ENCODE results near the gene INSYN2B. TPM values are rescaled to one million over a fixed set of nuclear protein-coding genes. Genes with fewer than 3 reads are reported as not detected.

Gene INSYN2B
- total RNA-seq, 3 donors from 2014 or later: 0.16 TPM; not detected in 2

- Histone ChIP-seq H3K4me1 (ENCODE audit: low read depth) (no peaks in the 10 kb centered on the region), H3K36me3 (ENCODE audit: low read depth) (no peaks in the 10 kb centered on the region), H3K9me3 (no peaks in the 10 kb centered on the region), H3K4me3 (no peak overlapping the region)
- ATAC-seq: no peak
- no peak for DNase-seq
- intact Hi-C loops (cut with DNase I, micrococcal nuclease): no loop called here
- TF ChIP-seq CTCF (IDR thresholded peaks at IDR 0.05): no peak
Measured at GRCh38 chr5:169943026-169943425, 37.3 kb downstream of the INSYN2B start.

GRCh38 chr5:169942181-169942580, 38.1 kb downstream of the INSYN2B start:
- Histone ChIP-seq H3K4me3 (no peak overlapping the region), H3K4me1 (ENCODE audit: low read depth) (no peaks in the 10 kb centered on the region), H3K36me3 (ENCODE audit: low read depth) (no peaks in the 10 kb centered on the region), H3K9me3 (no peaks in the 10 kb centered on the region)
- no peak for TF ChIP-seq CTCF (IDR thresholded peaks at IDR 0.05)
- ATAC-seq: no peak
- no peak for DNase-seq
- intact Hi-C loops (cut with DNase I, micrococcal nuclease): no loop called here

- no peak for TF ChIP-seq CTCF (IDR thresholded peaks at IDR 0.05)
- Histone ChIP-seq H3K4me3 (no peak overlapping the region), H3K4me1 (ENCODE audit: low read depth) (no peaks in the 10 kb centered on the region), H3K36me3 (ENCODE audit: low read depth) (no peaks in the 10 kb centered on the region), H3K9me3 (no peaks in the 10 kb centered on the region)
- ATAC-seq (no peak), DNase-seq (no peak)
- intact Hi-C loops (cut with DNase I, micrococcal nuclease): no loop called here
Measured at GRCh38 chr5:169941542-169941941, 38.8 kb downstream of the INSYN2B start.

GRCh38 chr5:169939731-169940130, 40.6 kb downstream of the INSYN2B start:
- no peak for DNase-seq
- no peak for TF ChIP-seq CTCF (IDR thresholded peaks at IDR 0.05)
- intact Hi-C loops (cut with DNase I, micrococcal nuclease): no loop called here
- H3K4me1 ChIP-seq (ENCODE audit: low read depth): no peaks in the 10 kb centered on the region
- H3K36me3 ChIP-seq (ENCODE audit: low read depth): no peaks in the 10 kb centered on the region
- H3K4me3 ChIP-seq: no peak overlapping the region
- ATAC-seq: no peak
- H3K9me3 ChIP-seq: no peaks in the 10 kb centered on the region

GRCh38 chr5:169938439-169938838, 41.9 kb downstream of the INSYN2B start:
- no peak for TF ChIP-seq CTCF (IDR thresholded peaks at IDR 0.05)
- H3K9me3 ChIP-seq: no peaks in the 10 kb centered on the region
- intact Hi-C loops (cut with DNase I, micrococcal nuclease): no loop called here
- DNase-seq (no peak), ATAC-seq (no peak)
- H3K36me3 ChIP-seq (ENCODE audit: low read depth): no peaks in the 10 kb centered on the region
- H3K4me3 ChIP-seq: no peak overlapping the region
- no peaks in the 10 kb centered on the region for H3K4me1 ChIP-seq (ENCODE audit: low read depth)

- ATAC-seq (no peak), DNase-seq (no peak)
- H3K36me3 ChIP-seq (ENCODE audit: low read depth): no peaks in the 10 kb centered on the region
- H3K9me3 ChIP-seq: no peaks in the 10 kb centered on the region
- no peak for TF ChIP-seq CTCF (IDR thresholded peaks at IDR 0.05)
- intact Hi-C loops (cut with DNase I, micrococcal nuclease): no loop called here
- H3K4me1 ChIP-seq (ENCODE audit: low read depth): no peaks in the 10 kb centered on the region
- H3K4me3 ChIP-seq: no peak overlapping the region
Measured at GRCh38 chr5:169935762-169936161, 44.5 kb downstream of the INSYN2B start.

Data from mucosa of descending colon (tissue), 3 donors.